NCI-H187 (cell line): ENCODE data around the gene NBAS.

Source experiments
- DNase-seq, 2 experiments: peaks; one replicate each; lab custom pipeline; 2025; lab: John Stamatoyannopoulos, UW

Gene NBAS

DNA sequence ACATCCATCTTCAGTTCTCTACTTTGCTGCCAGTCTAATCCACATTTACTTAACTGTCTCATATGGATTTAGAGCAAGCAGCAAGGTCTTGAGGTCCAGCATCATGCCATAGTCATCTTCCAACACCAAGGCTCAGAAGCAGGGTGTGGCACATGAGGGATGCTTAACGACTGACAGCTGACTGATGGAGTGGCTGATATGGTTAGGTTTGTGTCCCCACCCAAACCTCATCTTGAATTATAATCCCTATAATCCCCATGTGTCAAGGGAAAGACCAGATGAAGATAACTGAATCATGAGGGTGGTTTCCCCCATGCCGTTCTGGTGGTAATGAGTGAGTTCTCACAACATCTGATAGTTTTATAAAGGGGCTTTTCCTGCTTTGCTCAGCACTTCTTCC lies 257.3 kb downstream of the NBAS start:
- DNase-seq = no peak

GRCh38 chr2:15302154-15302553 lies 259.0 kb downstream of the NBAS start:
- no peak for DNase-seq

- DNase-seq = no peak
Observed at GRCh38 chr2:15300624-15301573, 260.2 kb downstream of the NBAS start.

- DNase-seq = no peak
Observed at GRCh38 chr2:15299904-15300520, 261.1 kb downstream of the NBAS start.

GRCh38 chr2:15298770-15299169 lies 262.4 kb downstream of the NBAS start:
- DNase-seq = no peak

GRCh38 chr2:15293262-15293937 lies 267.7 kb downstream of the NBAS start:
- DNase-seq = no peak

DNA sequence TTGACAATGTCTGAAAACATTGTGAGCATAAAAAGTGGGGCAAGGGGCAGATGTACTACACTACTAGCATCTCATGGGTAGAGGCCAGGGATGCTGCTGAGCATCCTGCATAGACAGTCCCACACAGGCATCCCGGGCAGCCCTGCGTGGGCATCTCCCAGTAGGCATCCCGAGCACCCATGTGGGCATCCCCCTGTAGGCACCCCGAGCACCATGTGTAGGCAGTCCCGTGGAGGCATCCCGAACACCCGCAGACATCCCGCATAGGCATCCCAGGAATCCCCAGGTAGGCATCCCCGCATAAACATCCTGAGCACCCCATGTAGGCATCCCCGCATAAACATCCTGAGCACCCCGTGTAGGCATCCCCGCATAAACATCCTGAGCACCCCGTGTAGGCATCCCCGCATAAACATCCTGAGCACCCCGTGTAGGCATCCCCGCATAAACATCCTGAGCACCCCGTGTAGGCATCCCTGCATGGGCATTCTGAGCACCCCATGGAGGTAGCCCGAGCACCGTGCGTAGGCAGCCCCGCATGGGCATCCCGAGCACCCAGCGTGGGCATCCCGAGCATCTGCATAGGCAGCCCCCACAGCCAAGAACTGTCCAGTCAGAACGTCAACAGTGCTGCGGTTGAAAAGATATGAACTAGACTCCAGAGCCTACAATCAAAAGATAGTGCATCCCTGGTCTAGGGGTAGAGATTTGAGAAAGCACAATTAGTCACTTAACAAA lies 273.5 kb downstream of the NBAS start:
- DNase-seq = no peak

GRCh38 chr2:15284614-15285013 lies 276.5 kb downstream of the NBAS start:
- no peak for DNase-seq

- no peak for DNase-seq
Observed at GRCh38 chr2:15281681-15282080, 279.5 kb downstream of the NBAS start.

- no peak for DNase-seq
Observed at GRCh38 chr2:15279201-15279876, 281.8 kb downstream of the NBAS start.

DNA sequence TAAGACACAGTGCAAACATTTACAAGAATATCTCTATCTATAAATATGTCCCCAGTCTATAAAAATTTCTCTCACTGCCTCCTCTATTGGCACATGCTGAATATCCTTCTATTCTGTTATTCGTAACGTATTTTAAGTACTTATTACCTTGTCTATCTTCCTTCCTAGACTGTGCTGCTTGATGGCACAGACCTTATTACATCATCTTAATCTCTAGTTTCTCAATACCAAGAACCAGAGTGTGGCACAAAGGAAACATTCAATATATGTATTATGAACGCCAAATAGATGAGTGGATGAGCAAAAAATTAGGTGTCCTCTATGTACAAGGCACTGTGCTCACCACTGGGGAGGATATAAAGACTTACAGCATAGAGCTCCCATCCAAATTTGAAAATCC lies 282.8 kb downstream of the NBAS start:
- DNase-seq = no peak

GRCh38 chr2:15275346-15275745 lies 285.8 kb downstream of the NBAS start:
- no peak for DNase-seq

DNA sequence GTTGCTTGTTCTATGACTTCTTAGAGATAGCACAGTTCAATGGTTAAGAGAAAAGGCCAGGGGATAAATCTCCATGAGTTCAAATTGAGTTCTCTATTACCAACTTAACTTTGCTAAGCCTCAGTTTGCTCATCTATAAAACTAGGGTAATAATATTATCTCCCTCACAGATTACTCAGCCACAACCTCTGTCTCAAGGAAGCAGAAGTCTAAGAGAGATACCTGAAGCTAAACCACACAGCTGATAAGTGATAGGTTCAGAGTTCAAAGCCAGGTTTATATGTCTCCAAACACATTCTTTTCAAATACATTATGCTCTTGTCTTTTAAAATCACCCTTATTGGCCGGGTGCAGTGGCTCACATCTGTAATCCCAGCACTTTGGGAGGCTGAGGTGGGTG lies 287.7 kb downstream of the NBAS start:
- DNase-seq = no peak

DNA sequence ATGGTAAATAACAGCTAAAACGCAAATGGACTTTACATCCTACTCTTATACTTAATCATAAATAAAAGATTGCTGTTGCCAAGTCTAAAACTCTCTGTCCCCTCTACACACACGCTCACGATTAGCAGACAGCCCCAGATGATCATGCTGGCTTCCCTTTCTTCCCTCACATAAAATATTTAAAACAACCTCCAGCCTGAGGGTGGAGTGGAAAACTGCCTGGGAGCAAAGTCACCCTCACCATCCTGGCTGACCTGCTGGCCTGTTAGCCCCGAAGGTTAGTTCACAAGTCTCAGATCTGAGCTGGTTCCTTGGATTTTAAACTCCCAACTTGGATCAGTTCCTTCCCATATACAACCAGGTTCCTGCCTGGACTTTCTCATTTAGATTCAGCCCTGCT lies 288.2 kb downstream of the NBAS start:
- no peak for DNase-seq

DNA sequence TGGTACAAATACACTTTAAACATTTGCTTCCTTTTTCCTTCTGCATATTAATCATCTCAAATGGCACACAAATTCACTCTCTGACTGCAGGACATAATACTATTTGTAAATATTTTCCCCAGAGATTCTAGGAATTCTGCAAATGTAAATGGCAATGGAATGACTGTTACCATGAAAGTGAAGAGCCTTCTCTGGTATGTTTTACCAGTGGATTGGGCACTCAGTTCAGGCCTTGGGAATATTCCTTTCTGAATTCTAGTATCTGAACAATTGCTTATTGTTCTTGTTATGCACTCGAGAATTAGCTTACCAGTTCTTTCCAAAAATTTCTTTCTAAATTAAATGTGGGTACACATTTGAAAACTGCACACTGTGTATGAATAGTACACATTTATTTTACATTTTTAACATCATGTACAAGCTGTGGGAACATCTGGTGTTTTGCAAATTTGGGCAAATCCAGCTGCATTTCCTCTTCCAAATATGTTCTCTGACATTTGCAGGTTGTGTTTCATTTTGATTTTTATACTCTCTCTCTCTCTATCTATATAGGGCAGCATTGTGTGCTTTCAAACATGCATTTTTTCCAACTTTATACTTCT lies 289.1 kb downstream of the NBAS start:
- DNase-seq = no peak

- DNase-seq = no peak
Observed at GRCh38 chr2:15271276-15271675, 289.9 kb downstream of the NBAS start.

DNA sequence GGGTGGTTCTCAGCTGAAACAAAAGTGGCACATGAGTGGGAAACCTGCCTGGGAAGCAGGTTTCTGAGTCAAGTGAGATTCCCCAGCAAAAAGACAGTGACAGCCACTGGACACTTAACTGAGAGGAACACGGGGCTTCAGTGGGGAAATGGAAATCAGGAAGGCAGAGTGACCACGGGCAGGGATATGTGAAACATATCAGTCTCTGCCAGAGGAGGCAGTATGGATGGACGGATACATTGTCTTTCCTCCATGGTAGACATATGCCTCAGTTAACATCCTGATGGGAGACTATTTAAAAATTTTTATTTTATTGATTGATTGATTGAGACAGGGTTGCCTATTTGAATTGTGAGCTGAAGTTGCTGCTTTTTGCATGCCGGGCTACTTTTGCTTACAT lies 292.1 kb downstream of the NBAS start:
- no peak for DNase-seq

DNA sequence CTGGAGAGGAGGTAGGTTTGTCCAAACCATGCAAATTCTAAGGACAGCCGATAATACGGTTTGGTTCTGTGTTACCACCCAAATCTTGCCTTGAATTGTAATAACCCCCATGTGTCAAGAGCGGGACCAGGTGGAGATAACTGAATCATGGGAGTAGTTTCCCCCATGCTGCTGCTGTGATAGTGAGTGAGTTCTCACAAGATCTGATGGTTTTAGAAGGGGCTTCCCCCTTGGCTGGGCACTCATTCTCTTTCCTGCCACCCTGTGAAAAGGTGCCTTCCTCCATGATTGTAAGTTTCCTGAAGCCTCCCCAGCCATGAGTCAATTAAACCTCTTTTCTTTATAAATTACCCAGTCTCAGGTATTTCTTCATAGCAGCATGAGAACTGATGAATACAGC lies 295.2 kb downstream of the NBAS start:
- DNase-seq = no peak

- no peak for DNase-seq
Observed at GRCh38 chr2:15263976-15264685, 297.0 kb downstream of the NBAS start.

DNA sequence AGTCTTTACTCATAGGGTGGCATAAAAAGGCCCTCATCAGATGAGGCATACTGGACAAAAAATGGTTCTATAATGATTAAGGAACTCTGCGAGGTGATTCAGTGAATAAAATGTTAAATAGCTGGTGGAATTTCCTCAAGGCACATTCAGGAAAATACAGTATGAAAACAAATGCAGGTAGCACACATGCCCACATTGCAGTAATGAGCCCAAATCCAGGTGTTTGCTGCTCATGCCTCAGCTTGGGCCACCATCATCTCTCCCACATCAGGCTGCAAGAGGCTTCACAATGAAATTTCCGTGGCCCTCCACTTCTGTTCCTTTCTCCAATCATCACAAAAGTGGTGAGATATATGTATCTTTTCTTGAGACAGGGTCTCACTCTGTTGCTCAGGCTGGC lies 298.3 kb downstream of the NBAS start:
- DNase-seq = no peak

- no peak for DNase-seq
Observed at GRCh38 chr2:15260835-15261234, 300.3 kb downstream of the NBAS start.
